K562 (cell line): ENCODE data around the gene TMEM247. TPM values are rescaled to one million over a fixed set of nuclear protein-coding genes. Genes with fewer than 3 reads are reported as not detected.

ENCODE experiments used
- CBX8 ChIP-seq: fragments of 200-600 bp; sonication (generic); IDR thresholded peaks from 2 replicates; pipeline ENCODE4 v1.6.1; 2012; ENCODE audit warnings: borderline replicate concordance, mixed run types, low read depth, mild to moderate bottlenecking, moderate library complexity, mixed read lengths, low read length, control low read depth, inconsistent platforms; ENCODE audit not compliant: poor library complexity, severe bottlenecking; ENCODE audit errors: extremely low read depth
- ERF ChIP-seq: fragments of 450-650 bp; formaldehyde crosslinking; IDR thresholded peaks from 2 replicates; pipeline ENCODE4 v1.4.0; 2020; ENCODE audit warnings: mild to moderate bottlenecking, mixed read lengths
- GATA2 ChIP-seq: sonication (generic); formaldehyde crosslinking; IDR thresholded peaks from 2 replicates; pipeline ENCODE4 v1.4.0; 2020; ENCODE audit warnings: mild to moderate bottlenecking, missing genetic modification reagents
- JUNB ChIP-seq: fragments of 450-650 bp; formaldehyde crosslinking; conservative IDR thresholded peaks from 2 replicates; pipeline ENCODE4 v1.4.0; 2020; ENCODE audit warnings: mild to moderate bottlenecking
- KAT8 ChIP-seq: fragments of 450-650 bp; IDR thresholded peaks from 2 replicates; pipeline ENCODE4 v1.6.1; 2016; ENCODE audit warnings: low read depth, mild to moderate bottlenecking
- KDM4B ChIP-seq, 2 experiments: fragments of 450-650 bp in 1 of 2; sonication (generic) in 1 of 2; IDR thresholded peaks; 2 replicates each; pipeline ENCODE4 v1.6.1; 2016 to 2017; ENCODE audit warnings: borderline replicate concordance in 2 of 2, antibody characterized with exemption in 1 of 2, low read depth in 1 of 2, mild to moderate bottlenecking in 1 of 2
- KLF10 ChIP-seq: fragments of 250-450 bp; sonication (Bioruptor Pico); IDR thresholded peaks from 2 replicates; pipeline ENCODE4 v1.6.1; 2021; ENCODE audit warnings: matching md5 sums
- MAFK ChIP-seq: IDR thresholded peaks from 2 replicates; pipeline ENCODE4 v1.6.1; 2011; ENCODE audit warnings: low read length, improper control_type of control experiment
- MTA2 ChIP-seq: fragments of 450-650 bp; IDR thresholded peaks from 2 replicates; pipeline ENCODE4 v1.6.1; 2016; ENCODE audit warnings: low read depth
- NELFE ChIP-seq: IDR thresholded peaks from 2 replicates; pipeline ENCODE4 v1.6.1; 2011; ENCODE audit warnings: mild to moderate bottlenecking; ENCODE audit not compliant: insufficient read depth, insufficient read length
- NFE2 ChIP-seq: IDR thresholded peaks from 2 replicates; pipeline ENCODE4 v1.6.1; 2014; ENCODE audit warnings: antibody characterized with exemption, low read depth
- NFE2L1 ChIP-seq: fragments of 450-650 bp; IDR thresholded peaks from 2 replicates; pipeline ENCODE4 v1.6.1; 2016; ENCODE audit warnings: missing genetic modification characterization, low read depth, mild to moderate bottlenecking, missing compliant biosample characterization, moderate library complexity, borderline replicate concordance
- NR2C1 ChIP-seq, 2 experiments: fragments of 450-650 bp; IDR thresholded peaks; 2 replicates each; pipeline ENCODE4 v1.6.1; 2017; ENCODE audit warnings: mild to moderate bottlenecking in 2 of 2, antibody characterized with exemption in 1 of 2, inconsistent platforms in 1 of 2, missing compliant biosample characterization in 1 of 2, missing genetic modification characterization in 1 of 2
- PHF20 ChIP-seq: fragments of 450-650 bp; IDR thresholded peaks from 2 replicates; pipeline ENCODE4 v1.6.1; 2018; ENCODE audit not compliant: partially characterized antibody
- POLR2A ChIP-seq: fragments of 450-650 bp; conservative IDR thresholded peaks from 2 replicates; pipeline ENCODE4 v1.6.1; 2016
- PURB ChIP-seq: sonication (generic); formaldehyde crosslinking; IDR thresholded peaks from 2 replicates; pipeline ENCODE4 v1.9.0; 2021; ENCODE audit warnings: low read depth, mild to moderate bottlenecking, missing genetic modification reagents
- RBM34 ChIP-seq: fragments of 200-400 bp; formaldehyde crosslinking; IDR thresholded peaks from 2 replicates; pipeline ENCODE4 v1.6.1; 2018; ENCODE audit warnings: low read length, borderline replicate concordance; ENCODE audit not compliant: insufficient read depth
- SAFB ChIP-seq: fragments of 200-400 bp; formaldehyde crosslinking; IDR thresholded peaks from 2 replicates; pipeline ENCODE4 v1.6.1; 2017; ENCODE audit warnings: low read depth, low read length, borderline replicate concordance
- SMC3 ChIP-seq: conservative IDR thresholded peaks from 2 replicates; pipeline ENCODE4 v1.6.1; 2011; ENCODE audit warnings: low read depth, low read length, improper control_type of control experiment; ENCODE audit not compliant: insufficient read depth
- TCF3 ChIP-seq: sonication (generic); formaldehyde crosslinking; IDR thresholded peaks from 2 replicates; pipeline ENCODE4 v1.4.0; 2020; ENCODE audit warnings: mild to moderate bottlenecking, missing genetic modification reagents
- TRIM24 ChIP-seq, 2 experiments: fragments of 450-650 bp; IDR thresholded peaks; 2 replicates each; pipeline ENCODE4 v1.6.1; 2016
- ZNF133 ChIP-seq: fragments of 250-450 bp; sonication (Bioruptor Pico); IDR thresholded peaks from 2 replicates; pipeline ENCODE4 v1.4.0; 2020; ENCODE audit warnings: mild to moderate bottlenecking
- ZNF134 ChIP-seq: fragments of 250-450 bp; sonication (Bioruptor Pico); conservative IDR thresholded peaks from 2 replicates; pipeline ENCODE4 v1.4.0; 2020
- ZNF174 ChIP-seq: fragments of 250-450 bp; sonication (Bioruptor Pico); IDR thresholded peaks from 2 replicates; pipeline ENCODE4 v1.4.0; 2020; ENCODE audit warnings: mild to moderate bottlenecking
- ZNF583 ChIP-seq: fragments of 250-450 bp; sonication (Bioruptor Pico); IDR thresholded peaks from 2 replicates; pipeline ENCODE4 v1.4.0; 2020
- ZNF830 ChIP-seq: fragments of 250-450 bp; sonication (Bioruptor Pico); IDR thresholded peaks from 2 replicates; pipeline ENCODE4 v1.5.0; 2021; ENCODE audit warnings: mild to moderate bottlenecking
- polyA plus RNA-seq, 8 experiments: library from polyadenylated mRNA; depleted of rRNA in 4 of 8; stranded (reverse) in 5 of 8; unstranded in 3 of 8; fragments of >200 nt; fragmentation: Nextera tagmentation in 2 of 8; fragmentation: Illumina TruSeq in 1 of 8; extraction: Ambion mirVana in 2 of 8; extraction: Trizol in 1 of 8; gene quantifications; 2 replicates each; pipeline versions ENCODE4 v1.2.1 to v1.2.3, GENCODE V29; 2011 to 2014; ENCODE audit warnings: inconsistent platforms in 1 of 8, missing spikeins in 1 of 8
- total RNA-seq, 7 experiments: library from RNA; depleted of rRNA in 6 of 7; stranded (reverse); fragments of >200 nt in 6 of 7; fragmentation: Illumina TruSeq in 2 of 7; extraction: Trizol in 2 of 7; gene quantifications; 2 replicates each; pipeline versions ENCODE4 v1.2.1 to v1.2.3, GENCODE V29; 2011 to 2021; ENCODE audit warnings: low replicate concordance in 1 of 7
- TF ChIP-seq, protein P1 (sequence below): fragments of 250-450 bp; sonication (Bioruptor Pico); IDR thresholded peaks from 2 replicates; pipeline ENCODE4 v1.8.0; 2022; ENCODE audit warnings: moderate library complexity, mild to moderate bottlenecking, inconsistent platforms
- TF ChIP-seq, protein P2 (sequence below): sonication (generic); formaldehyde crosslinking; IDR thresholded peaks from 2 replicates; pipeline ENCODE4 v1.8.1; 2022; ENCODE audit warnings: missing genetic modification reagents
- TF ChIP-seq, protein P3 (sequence below): fragments of 250-450 bp; sonication (Bioruptor Pico); IDR thresholded peaks from 2 replicates; pipeline ENCODE4 v1.4.0; 2020
- TF ChIP-seq, protein P4 (sequence below): fragments of 250-450 bp; sonication (Bioruptor Pico); IDR thresholded peaks from 2 replicates; pipeline ENCODE4 v1.8.0; 2022; ENCODE audit warnings: inconsistent platforms, mild to moderate bottlenecking, moderate library complexity, borderline replicate concordance

Gene TMEM247
- total and polyA plus RNA-seq, 9 of the 15 experiments (the other 6 are each of a cell fraction or from before 2014, with no cell fraction given), result 0.24 to 4.7 (median 3.1) TPM

DNA sequence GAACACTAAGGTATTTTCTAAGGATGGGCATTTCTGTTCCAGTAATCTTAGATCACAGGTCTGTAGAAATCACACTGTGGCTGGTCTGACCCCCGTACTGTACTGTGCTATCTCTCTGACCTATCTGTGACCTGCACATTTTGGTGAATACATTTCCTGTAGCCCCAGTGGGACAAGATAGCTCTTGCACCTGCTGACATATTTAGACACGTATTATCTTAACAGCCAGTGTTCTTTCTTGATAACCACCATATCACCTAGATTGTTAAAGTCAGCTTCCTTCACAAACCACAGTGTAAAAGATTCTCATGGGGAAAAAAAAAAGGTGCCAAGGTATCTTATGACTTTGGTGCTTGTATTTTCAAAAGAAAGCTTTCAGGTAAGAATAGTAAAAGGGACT is 39.8 kb upstream of the TMEM247 start (continued):
- TF ChIP-seq RBM34 (no peak), KAT8 (no peak), ZNF134 (CRISPR knock-in tag) (no peak), TCF3 (CRISPR knock-in tag) (peak; percentile 92), SAFB (no peak), POLR2A (no peak), PHF20 (no peak), ERF (CRISPR knock-in tag) (no peak), MTA2 (peak; percentile 79), GATA2 (peak; percentile 51; the same call in 1 of the 2 replicates), ZNF830 (no peak), ZNF133 (no peak), NELFE (no peak), MAFK (no peak), NR2C1 (IDR thresholded peaks at IDR 0.05) (no peak), NR2C1 (tag; IDR thresholded peaks at IDR 0.05) (peak; percentile 77), SMC3 (no peak), NFE2L1 (tag) (no peak), ZNF174 (CRISPR knock-in tag) (no peak), JUNB (CRISPR knock-in tag) (no peak), TRIM24 (IDR thresholded peaks at IDR 0.05) (peak; percentile 87 to 91), KDM4B (IDR thresholded peaks at IDR 0.05; ENCODE audit: borderline replicate concordance in 2 of 2, low read depth in 1 of 2) (no peak), ZNF583 (CRISPR knock-in tag) (no peak), KLF10 (CRISPR knock-in tag) (no peak), CBX8 (no peak), PURB (CRISPR knock-in tag) (no peak), NFE2 (peak; percentile 59)
- TF ChIP-seq, protein P1, sequence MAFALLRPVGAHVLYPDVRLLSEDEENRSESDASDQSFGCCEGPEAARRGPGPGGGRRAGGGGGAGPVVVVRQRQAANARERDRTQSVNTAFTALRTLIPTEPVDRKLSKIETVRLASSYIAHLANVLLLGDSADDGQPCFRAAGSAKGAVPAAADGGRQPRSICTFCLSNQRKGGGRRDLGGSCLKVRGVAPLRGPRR, result no peak
- TF ChIP-seq, protein P2, sequence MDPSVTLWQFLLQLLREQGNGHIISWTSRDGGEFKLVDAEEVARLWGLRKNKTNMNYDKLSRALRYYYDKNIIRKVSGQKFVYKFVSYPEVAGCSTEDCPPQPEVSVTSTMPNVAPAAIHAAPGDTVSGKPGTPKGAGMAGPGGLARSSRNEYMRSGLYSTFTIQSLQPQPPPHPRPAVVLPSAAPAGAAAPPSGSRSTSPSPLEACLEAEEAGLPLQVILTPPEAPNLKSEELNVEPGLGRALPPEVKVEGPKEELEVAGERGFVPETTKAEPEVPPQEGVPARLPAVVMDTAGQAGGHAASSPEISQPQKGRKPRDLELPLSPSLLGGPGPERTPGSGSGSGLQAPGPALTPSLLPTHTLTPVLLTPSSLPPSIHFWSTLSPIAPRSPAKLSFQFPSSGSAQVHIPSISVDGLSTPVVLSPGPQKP, result no peak
- TF ChIP-seq, protein P3, sequence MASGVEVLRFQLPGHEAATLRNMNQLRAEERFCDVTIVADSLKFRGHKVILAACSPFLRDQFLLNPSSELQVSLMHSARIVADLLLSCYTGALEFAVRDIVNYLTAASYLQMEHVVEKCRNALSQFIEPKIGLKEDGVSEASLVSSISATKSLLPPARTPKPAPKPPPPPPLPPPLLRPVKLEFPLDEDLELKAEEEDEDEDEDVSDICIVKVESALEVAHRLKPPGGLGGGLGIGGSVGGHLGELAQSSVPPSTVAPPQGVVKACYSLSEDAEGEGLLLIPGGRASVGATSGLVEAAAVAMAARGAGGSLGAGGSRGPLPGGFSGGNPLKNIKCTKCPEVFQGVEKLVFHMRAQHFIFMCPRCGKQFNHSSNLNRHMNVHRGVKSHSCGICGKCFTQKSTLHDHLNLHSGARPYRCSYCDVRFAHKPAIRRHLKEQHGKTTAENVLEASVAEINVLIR, result no peak
- TF ChIP-seq, protein P4, sequence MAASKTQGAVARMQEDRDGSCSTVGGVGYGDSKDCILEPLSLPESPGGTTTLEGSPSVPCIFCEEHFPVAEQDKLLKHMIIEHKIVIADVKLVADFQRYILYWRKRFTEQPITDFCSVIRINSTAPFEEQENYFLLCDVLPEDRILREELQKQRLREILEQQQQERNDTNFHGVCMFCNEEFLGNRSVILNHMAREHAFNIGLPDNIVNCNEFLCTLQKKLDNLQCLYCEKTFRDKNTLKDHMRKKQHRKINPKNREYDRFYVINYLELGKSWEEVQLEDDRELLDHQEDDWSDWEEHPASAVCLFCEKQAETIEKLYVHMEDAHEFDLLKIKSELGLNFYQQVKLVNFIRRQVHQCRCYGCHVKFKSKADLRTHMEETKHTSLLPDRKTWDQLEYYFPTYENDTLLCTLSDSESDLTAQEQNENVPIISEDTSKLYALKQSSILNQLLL, result no peak
